K562 (cell line): ENCODE measurements around the gene NOMO2.
"Not testable (repeated sequence)": the region's sequence is repeated elsewhere in the genome, so short reads cannot be mapped to it uniquely, and the experiment has no call there.

Experiments used
- CTCF ChIP-seq, 3 experiments: IDR thresholded peaks in 2 of 3; conservative IDR thresholded peaks in 1 of 3; 2 replicates each; pipeline ENCODE4 v1.5.1; 2011 to 2012; ENCODE audit warnings: low read length in 3 of 3, mild to moderate bottlenecking in 3 of 3, control low read depth in 2 of 3, improper control_type of control experiment in 1 of 3, inconsistent platforms in 1 of 3, low read depth in 1 of 3, mixed read lengths in 1 of 3, moderate library complexity in 1 of 3; ENCODE audit not compliant: insufficient read depth in 2 of 3
- MYBL2 ChIP-seq, 2 experiments: fragments of 450-650 bp in 1 of 2; sonication (generic) in 1 of 2; formaldehyde crosslinking in 1 of 2; IDR thresholded peaks; 2 replicates each; pipeline versions ENCODE4 v1.6.1 to v1.8.1; 2017 to 2022; ENCODE audit warnings: borderline replicate concordance in 1 of 2, inconsistent platforms in 1 of 2, low read depth in 1 of 2, mild to moderate bottlenecking in 1 of 2, missing genetic modification reagents in 1 of 2, moderate library complexity in 1 of 2
- NFYB ChIP-seq: IDR thresholded peaks from 2 replicates; pipeline ENCODE4 v1.6.1; 2011; ENCODE audit warnings: mild to moderate bottlenecking, moderate library complexity; ENCODE audit not compliant: insufficient read length; ENCODE audit errors: extremely low read depth
- NR3C1 ChIP-seq: sonication (generic); formaldehyde crosslinking; IDR thresholded peaks from 2 replicates; pipeline ENCODE4 v1.8.1; 2022; ENCODE audit warnings: missing genetic modification reagents
- POLR2A ChIP-seq: fragments of 450-650 bp; conservative IDR thresholded peaks from 2 replicates; pipeline ENCODE4 v1.6.1; 2016
- TF ChIP-seq, protein P1 (sequence below), 2 experiments: fragments of 450-650 bp; formaldehyde crosslinking in 1 of 2; IDR thresholded peaks; 2 replicates each; pipeline versions ENCODE4 v1.4.0 to v1.6.1; 2014 to 2020; ENCODE audit warnings: mild to moderate bottlenecking in 2 of 2, borderline replicate concordance in 1 of 2, low read depth in 1 of 2

DNA sequence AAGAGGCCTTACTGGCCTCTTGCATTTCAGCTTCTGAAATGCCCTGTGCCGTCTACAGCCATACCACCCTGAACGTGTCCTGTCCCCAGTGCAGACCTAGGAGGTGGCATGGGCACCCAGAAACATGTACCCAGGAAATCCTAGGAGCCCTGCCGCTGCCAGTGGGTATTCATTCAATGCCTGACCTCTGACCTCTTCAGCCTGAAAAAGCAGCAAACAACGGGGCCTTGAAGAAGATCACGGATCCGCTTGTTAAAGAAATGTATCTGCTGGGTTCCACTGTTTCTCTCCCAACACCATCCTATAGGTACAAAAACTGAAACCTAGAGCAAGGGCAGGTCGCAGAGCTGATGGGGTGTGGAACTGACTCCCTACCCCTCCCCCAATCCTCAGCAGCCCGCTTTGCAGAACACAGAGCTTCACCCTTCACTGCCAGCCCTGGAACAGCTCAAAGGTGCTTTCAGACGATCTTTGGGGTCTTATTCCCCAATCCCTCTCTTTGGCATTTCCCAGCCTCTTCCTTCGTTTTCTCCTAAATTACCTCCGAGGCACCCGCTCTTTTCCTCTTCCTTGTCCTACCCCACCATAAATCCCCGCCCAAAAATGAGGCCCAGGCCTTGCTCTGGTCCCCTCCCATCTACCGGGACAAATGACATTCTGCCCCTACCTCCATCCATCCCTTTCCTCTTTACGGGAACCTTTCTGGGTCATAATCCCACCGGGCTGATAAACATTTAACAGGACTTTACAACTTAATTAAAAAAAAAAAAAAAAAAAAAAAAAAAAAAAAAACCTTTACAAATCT lies 1.3 kb downstream of the NOMO2 start:
- TF ChIP-seq NFYB; MYBL2 (IDR thresholded peaks at IDR 0.05; ENCODE audit: low read depth); MYBL2 (CRISPR knock-in tag; IDR thresholded peaks at IDR 0.05; ENCODE audit: borderline replicate concordance); CTCF (IDR thresholded peaks at IDR 0.05 in 2 of 3, conservative IDR thresholded peaks at IDR 0.05 in 1 of 3; ENCODE audit: insufficient read depth in 2 of 3, low read depth in 1 of 3, low read length in 3 of 3); NR3C1 (CRISPR knock-in tag); POLR2A: not testable (repeated sequence)
- TF ChIP-seq, protein P1, sequence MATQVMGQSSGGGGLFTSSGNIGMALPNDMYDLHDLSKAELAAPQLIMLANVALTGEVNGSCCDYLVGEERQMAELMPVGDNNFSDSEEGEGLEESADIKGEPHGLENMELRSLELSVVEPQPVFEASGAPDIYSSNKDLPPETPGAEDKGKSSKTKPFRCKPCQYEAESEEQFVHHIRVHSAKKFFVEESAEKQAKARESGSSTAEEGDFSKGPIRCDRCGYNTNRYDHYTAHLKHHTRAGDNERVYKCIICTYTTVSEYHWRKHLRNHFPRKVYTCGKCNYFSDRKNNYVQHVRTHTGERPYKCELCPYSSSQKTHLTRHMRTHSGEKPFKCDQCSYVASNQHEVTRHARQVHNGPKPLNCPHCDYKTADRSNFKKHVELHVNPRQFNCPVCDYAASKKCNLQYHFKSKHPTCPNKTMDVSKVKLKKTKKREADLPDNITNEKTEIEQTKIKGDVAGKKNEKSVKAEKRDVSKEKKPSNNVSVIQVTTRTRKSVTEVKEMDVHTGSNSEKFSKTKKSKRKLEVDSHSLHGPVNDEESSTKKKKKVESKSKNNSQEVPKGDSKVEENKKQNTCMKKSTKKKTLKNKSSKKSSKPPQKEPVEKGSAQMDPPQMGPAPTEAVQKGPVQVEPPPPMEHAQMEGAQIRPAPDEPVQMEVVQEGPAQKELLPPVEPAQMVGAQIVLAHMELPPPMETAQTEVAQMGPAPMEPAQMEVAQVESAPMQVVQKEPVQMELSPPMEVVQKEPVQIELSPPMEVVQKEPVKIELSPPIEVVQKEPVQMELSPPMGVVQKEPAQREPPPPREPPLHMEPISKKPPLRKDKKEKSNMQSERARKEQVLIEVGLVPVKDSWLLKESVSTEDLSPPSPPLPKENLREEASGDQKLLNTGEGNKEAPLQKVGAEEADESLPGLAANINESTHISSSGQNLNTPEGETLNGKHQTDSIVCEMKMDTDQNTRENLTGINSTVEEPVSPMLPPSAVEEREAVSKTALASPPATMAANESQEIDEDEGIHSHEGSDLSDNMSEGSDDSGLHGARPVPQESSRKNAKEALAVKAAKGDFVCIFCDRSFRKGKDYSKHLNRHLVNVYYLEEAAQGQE (IDR thresholded peaks at IDR 0.05; ENCODE audit: borderline replicate concordance) = not testable (repeated sequence)
- TF ChIP-seq, protein P1 (CRISPR knock-in tag; IDR thresholded peaks at IDR 0.05; ENCODE audit: low read depth) = not testable (repeated sequence)
